K562 (cell line): ENCODE measurements around the gene OXSR1. TPM values are rescaled to one million over a fixed set of nuclear protein-coding genes. Genes with fewer than 3 reads are reported as not detected.
A peak's percentile ranks its signal among the peaks of the same experiment; 100 is the strongest.

Experiments used
- ATAC-seq: fragments of 200-7000 bp; cut with Tn5 transposase; 3 replicates; pipeline ENCODE4 v1.9.1; 2020; ENCODE audit warnings: moderate library complexity
- BruUV-seq: library from RNA; stranded (reverse); fragments of 400-500 nt; replicated peaks from 2 replicates; lab custom pipeline; 2021; lab: Mats Ljungman, UMichigan
- CTCF ChIA-PET: fragments of 300-600 bp; formaldehyde crosslinking; extraction: SDS; loops from one replicate; lab custom pipeline; 2021; ENCODE audit warnings: low intra/inter-chr PET ratio; lab: Yijun Ruan, JAX
- POLR2A ChIA-PET: fragments of 300-600, 350-650 bp; sonication (Branson Sonifier 250); formaldehyde crosslinking; extraction: SDS; loops from one replicate; lab custom pipeline; 2021; ENCODE audit warnings: antibody characterized with exemption, inconsistent platforms; lab: Yijun Ruan, JAX
- DNase-seq, 4 experiments: peaks; one replicate each; pipeline versions ENCODE4 v3.0.0 to v3.0.0-alpha.2; 2011 to 2018; ENCODE audit warnings: low spot score in 3 of 4, mixed read lengths in 3 of 4; ENCODE audit errors: extremely low read depth in 1 of 4
- FAIRE-seq: peaks from 2 replicates; lab custom pipeline; 2011; peaks lifted over from hg19 to GRCh38; lab: Jason Lieb, UNC
- H2AFZ ChIP-seq: 2 replicates; pipeline ENCODE4 v1.6.0; 2011; ENCODE audit warnings: low read depth, low read length, control low read depth, inconsistent platforms
- H3K27ac ChIP-seq: fragments of 200-600 bp; 3 replicates; pipeline ENCODE4 v1.8.0; 2011; ENCODE audit warnings: low read depth, mild to moderate bottlenecking, control low read depth, inconsistent platforms, low read length, moderate library complexity, mixed read lengths; ENCODE audit errors: extremely low read depth
- H3K27me3 ChIP-seq, 2 experiments: fragments of 300-600 bp in 1 of 2; 2 replicates in 1 of 2; 3 replicates in 1 of 2; pipeline versions ENCODE4 v1.6.0 to v1.8.0; 2011; ENCODE audit warnings: inconsistent platforms in 2 of 2, low read length in 2 of 2, mild to moderate bottlenecking in 1 of 2, mixed read lengths in 1 of 2, moderate library complexity in 1 of 2; ENCODE audit not compliant: control insufficient read depth in 2 of 2, insufficient read depth in 2 of 2
- H3K36me3 ChIP-seq: fragments of 300-600 bp; 3 replicates; pipeline ENCODE4 v1.8.0; 2011; ENCODE audit warnings: mild to moderate bottlenecking, low read length, inconsistent platforms; ENCODE audit not compliant: control insufficient read depth, insufficient read depth
- H3K4me1 ChIP-seq, 2 experiments: fragments of 200-600 bp in 1 of 2; replicated peaks in 1 of 2; 2 replicates in 1 of 2; 3 replicates in 1 of 2; pipeline versions ENCODE4 v1.5.1 to v1.8.0; 2011; ENCODE audit warnings: inconsistent platforms in 2 of 2, low read length in 2 of 2, mild to moderate bottlenecking in 1 of 2, mixed read lengths in 1 of 2, moderate library complexity in 1 of 2; ENCODE audit not compliant: control insufficient read depth in 2 of 2, insufficient read depth in 2 of 2
- H3K4me2 ChIP-seq: 2 replicates; pipeline ENCODE4 v1.6.1; 2011; ENCODE audit warnings: low read length, control low read depth, inconsistent platforms, mixed read lengths; ENCODE audit not compliant: insufficient read depth
- H3K4me3 ChIP-seq: fragments of 200-600 bp; sonication (generic), shearing (Covaris generic); 2 replicates; pipeline ENCODE4 v1.5.1; 2016; ENCODE audit warnings: control low read depth, inconsistent platforms
- H3K79me2 ChIP-seq: fragments of 200-600 bp; 3 replicates; pipeline ENCODE4 v1.8.0; 2011; ENCODE audit warnings: low read length, inconsistent platforms; ENCODE audit not compliant: control insufficient read depth, insufficient read depth
- H3K9ac ChIP-seq, 2 experiments: 2 replicates each; pipeline versions ENCODE4 v1.6.0 to v1.6.1; 2011; ENCODE audit warnings: low read depth in 2 of 2, low read length in 2 of 2, control low read depth in 1 of 2, inconsistent platforms in 1 of 2, mild to moderate bottlenecking in 1 of 2, mixed read lengths in 1 of 2; ENCODE audit not compliant: insufficient read depth in 1 of 2
- H3K9me1 ChIP-seq: one replicate; pipeline ENCODE4 v1.6.0; 2011; ENCODE audit warnings: inconsistent platforms, mild to moderate bottlenecking, low read length, moderate library complexity; ENCODE audit not compliant: control insufficient read depth, insufficient read depth
- H3K9me3 ChIP-seq: replicated peaks from 2 replicates; pipeline ENCODE4 v1.5.1; 2011; ENCODE audit warnings: low read depth, low read length, inconsistent platforms; ENCODE audit not compliant: control insufficient read depth, insufficient read depth
- H4K20me1 ChIP-seq: replicated peaks from 2 replicates; pipeline ENCODE4 v1.6.1; 2011; ENCODE audit warnings: low read length, inconsistent platforms, mixed read lengths; ENCODE audit not compliant: control insufficient read depth, insufficient read depth
- C11orf30 ChIP-seq: fragments of 450-650 bp; IDR thresholded peaks from 2 replicates; pipeline ENCODE4 v1.6.1; 2016; ENCODE audit warnings: low read depth, mild to moderate bottlenecking
- FOSL1 ChIP-seq: fragments of 200-800 bp; sonication (Bioruptor generic); conservative IDR thresholded peaks from 2 replicates; pipeline ENCODE4 v1.6.1; 2016; ENCODE audit warnings: missing genetic modification characterization, missing compliant biosample characterization
- HDGF ChIP-seq: fragments of 450-650 bp; IDR thresholded peaks from 2 replicates; pipeline ENCODE4 v1.6.1; 2016
- HNRNPH1 ChIP-seq: fragments of 200-400 bp; formaldehyde crosslinking; optimal IDR thresholded peaks from 2 replicates; pipeline ENCODE3; 2017; ENCODE audit warnings: low read depth, mild to moderate bottlenecking, low read length, moderate library complexity
- JUN ChIP-seq, 2 experiments: sonication (generic) in 1 of 2; formaldehyde crosslinking in 1 of 2; IDR thresholded peaks; 2 replicates each; pipeline versions ENCODE4 v1.6.1 to v1.8.0; 2012 to 2022; ENCODE audit warnings: borderline replicate concordance in 2 of 2, mild to moderate bottlenecking in 2 of 2, improper control_type of control experiment in 1 of 2, low read depth in 1 of 2, low read length in 1 of 2, missing genetic modification reagents in 1 of 2
- MTF1 ChIP-seq: fragments of 250-450 bp; sonication (Bioruptor Pico); IDR thresholded peaks from 2 replicates; pipeline ENCODE4 v1.9.0; 2021; ENCODE audit warnings: moderate library complexity, mild to moderate bottlenecking, inconsistent platforms, borderline replicate concordance
- MYNN ChIP-seq, 2 experiments: sonication (generic); formaldehyde crosslinking in 1 of 2; IDR thresholded peaks; 2 replicates each; pipeline versions ENCODE4 v1.5.0 to v1.6.1; 2016 to 2020; ENCODE audit warnings: antibody characterized with exemption in 1 of 2, missing genetic modification reagents in 1 of 2
- PCBP2 ChIP-seq: fragments of 200-400 bp; formaldehyde crosslinking; IDR thresholded peaks from 2 replicates; pipeline ENCODE4 v1.6.1; 2018; ENCODE audit warnings: low read length, low read depth, mild to moderate bottlenecking, moderate library complexity; ENCODE audit not compliant: poor library complexity, severe bottlenecking
- SIN3A ChIP-seq, 2 experiments: fragments of 150-350 bp in 1 of 2; IDR thresholded peaks; 2 replicates each; pipeline ENCODE4 v1.6.1; 2011 to 2016; ENCODE audit warnings: borderline replicate concordance in 2 of 2, low read depth in 2 of 2, low read length in 2 of 2, mild to moderate bottlenecking in 2 of 2, moderate library complexity in 2 of 2; ENCODE audit not compliant: control insufficient read depth in 1 of 2
- ZNF175 ChIP-seq: fragments of 200-800 bp; sonication (Bioruptor generic); IDR thresholded peaks from 2 replicates; pipeline ENCODE4 v1.6.1; 2016; ENCODE audit warnings: low read depth, mild to moderate bottlenecking, missing genetic modification characterization, missing compliant biosample characterization
- ZNF445 ChIP-seq: fragments of 250-450 bp; sonication (Bioruptor Pico); IDR thresholded peaks from 2 replicates; pipeline ENCODE4 v1.4.0; 2020; ENCODE audit warnings: low read depth, mild to moderate bottlenecking, moderate library complexity
- WGBS: fragments of 100-300 bp; shearing (Covaris generic); methylation state at CpG from one replicate; pipeline ENCODE4 v1.1.6; 2016; ENCODE audit warnings: low coverage, mixed read lengths; ENCODE audit not compliant: insufficient coverage; ENCODE audit errors: missing lambda C conversion rate; 5-methylcytosine and 5-hydroxymethylcytosine counted together
- in situ Hi-C: fragments of 300-500 bp; cut with MboI; formaldehyde crosslinking; loops from 4 replicates; pipeline ENCODE4 v1.15.0; 2018; ENCODE audit warnings: inconsistent platforms, mixed read lengths
- intact Hi-C: fragments of 100-400 bp; cut with micrococcal nuclease; formaldehyde crosslinking; loops from 2 replicates; pipeline ENCODE4 v1.14.2; 2022
- polyA plus RNA-seq, 8 experiments: library from polyadenylated mRNA; depleted of rRNA in 4 of 8; stranded (reverse) in 5 of 8; unstranded in 3 of 8; fragments of >200 nt; fragmentation: Nextera tagmentation in 2 of 8; fragmentation: Illumina TruSeq in 1 of 8; extraction: Ambion mirVana in 2 of 8; extraction: Trizol in 1 of 8; gene quantifications; 2 replicates each; pipeline versions ENCODE4 v1.2.1 to v1.2.3, GENCODE V29; 2011 to 2014; ENCODE audit warnings: inconsistent platforms in 1 of 8, missing spikeins in 1 of 8
- total RNA-seq, 7 experiments: library from RNA; depleted of rRNA in 6 of 7; stranded (reverse); fragments of >200 nt in 6 of 7; fragmentation: Illumina TruSeq in 2 of 7; extraction: Trizol in 2 of 7; gene quantifications; 2 replicates each; pipeline versions ENCODE4 v1.2.1 to v1.2.3, GENCODE V29; 2011 to 2021; ENCODE audit warnings: low replicate concordance in 1 of 7
- TF ChIP-seq, protein P1 (sequence below): sonication (generic); formaldehyde crosslinking; IDR thresholded peaks from 2 replicates; pipeline ENCODE4 v1.8.1; 2023; ENCODE audit warnings: mild to moderate bottlenecking, missing genetic modification reagents

OXSR1 gene
- total and polyA plus RNA-seq, 9 of the 15 experiments (the other 6 are each of a cell fraction or from before 2014, with no cell fraction given), result 15.7 to 87.6 (median 48.7) TPM

DNA sequence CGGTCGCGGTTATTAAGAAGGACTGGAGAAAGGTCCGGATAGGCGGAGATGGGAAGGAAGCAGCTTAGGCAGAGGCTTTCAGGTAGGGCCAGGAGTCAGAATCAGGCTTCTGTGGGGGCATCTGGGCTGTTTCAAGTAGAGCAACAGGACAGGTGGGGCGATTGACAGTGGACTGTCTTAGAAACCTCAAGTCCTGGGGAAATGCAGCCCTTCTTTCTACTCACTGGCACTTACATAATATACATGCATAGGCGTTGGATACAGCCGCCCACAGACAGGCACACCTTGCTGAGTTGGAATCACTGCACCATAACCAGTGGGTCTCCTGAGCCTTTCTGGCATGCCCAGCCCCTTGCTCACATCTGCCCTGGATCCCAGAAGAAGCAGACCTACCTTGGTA is 26.1 kb upstream of the OXSR1 start:
- 6% methylated on average over 8 of the region's 8 CpGs for WGBS
- ChIA-PET POLR2A (interaction anchor here (0.8 to 5.0 kb wide), 4 partner anchors 8 to 26 kb away, joined by 3 to 55 read pairs (median 4); partner anchors contain the start of gene OXSR1), CTCF (no interaction called here)
- Histone ChIP-seq H3K79me2 (peaks cover 43% of the 10 kb centered on the region), H3K4me2 (peak overlapping the region; percentile 98), H3K4me1 (peaks cover 22 to 37% of the 10 kb centered on the region in 2 experiments; a peak in 4 of 5 replicates), H3K36me3 (peaks cover 41% of the 10 kb centered on the region), H2AFZ (peak overlapping the region; percentile 99), H3K4me3 (peak overlapping the region; percentile 90), H3K27me3 (no peaks in the 10 kb centered on the region; a peak in 1 of 5 replicates), H3K9me1 (no peaks in the 10 kb centered on the region), H3K9ac (peak overlapping the region; percentile 79 to 97), H3K9me3 (no peaks in the 10 kb centered on the region), H3K27ac (peak overlapping the region; percentile 83; the same call in 2 of the 3 replicates), H4K20me1 (no peaks in the 10 kb centered on the region)
- FAIRE-seq, result no peak
- in situ Hi-C loops, result loop anchor here (10.0 kb wide), 2 partner anchors 206 to 336 kb away; partner anchors contain the start of gene XYLB
- ATAC-seq, result no peak
- no TSS peak for BruUV-seq
- DNase-seq, result no peak
- intact Hi-C loops, result loop anchor here (5.0 to 10.0 kb wide), 5 partner anchors 86 to 516 kb away; partner anchors contain the start of gene XYLB
- TF ChIP-seq SIN3A (IDR thresholded peaks at IDR 0.05; ENCODE audit: borderline replicate concordance in 2 of 2, control insufficient read depth in 1 of 2, low read depth in 2 of 2, low read length in 2 of 2) (0 out of 4 replicates have a peak, but pooled peaks of 1 of the 2 experiments have one; percentile 3), MYNN (IDR thresholded peaks at IDR 0.05) (no peak), MYNN (CRISPR knock-in tag; IDR thresholded peaks at IDR 0.05) (no peak), ZNF445 (0 out of 2 replicates have a peak, but pooled peaks have one; percentile 12)

DNA sequence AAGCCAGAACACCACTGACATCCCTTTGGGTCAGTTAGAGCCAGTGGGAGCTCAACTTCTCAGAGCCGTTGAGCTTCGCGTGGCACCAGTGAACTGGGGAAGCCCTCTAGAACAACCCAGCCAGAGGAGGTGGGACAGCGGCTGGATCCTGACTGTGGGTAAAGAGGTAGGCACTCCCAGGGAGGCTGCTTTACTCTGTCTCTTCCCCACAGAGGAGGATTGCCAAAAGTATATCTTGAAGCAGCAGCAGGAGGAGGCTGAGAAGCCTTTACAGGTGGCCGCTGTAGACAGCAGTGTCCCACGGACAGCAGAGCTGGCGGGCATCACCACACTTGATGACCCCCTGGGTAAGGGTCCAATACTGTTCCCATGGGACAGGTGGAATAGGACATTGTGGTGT is 25.7 kb upstream of the OXSR1 start:
- in situ Hi-C loops, result loop anchor here (10.0 kb wide), 2 partner anchors 205 to 335 kb away; partner anchors contain the start of gene XYLB
- H3K9me1 ChIP-seq, result no peaks in the 10 kb centered on the region
- intact Hi-C loops, result loop anchor here (5.0 to 10.0 kb wide), 5 partner anchors 85 to 515 kb away; partner anchors contain the start of gene XYLB
- H2AFZ ChIP-seq, result peak overlapping the region; percentile 99
- 83% methylated on average over 7 of the region's 7 CpGs for WGBS
- CTCF ChIA-PET, result no interaction called here
- POLR2A ChIA-PET, result interaction anchor here (0.8 to 5.0 kb wide), 7 partner anchors 8 to 135 kb away, joined by 3 to 55 read pairs (median 5); partner anchors contain the start of gene OXSR1
- peaks cover 22 to 37% of the 10 kb centered on the region in 2 experiments; a peak in 4 of 5 replicates for H3K4me1 ChIP-seq
- BruUV-seq, result TSS peak; percentile 37
- ATAC-seq (no peak), FAIRE-seq (no peak), DNase-seq (no peak)
- peak overlapping the region; percentile 90; the same call in 1 of the 2 replicates for H3K4me3 ChIP-seq
- no peaks in the 10 kb centered on the region for H3K9me3 ChIP-seq
- H3K4me2 ChIP-seq, result peak overlapping the region; percentile 98
- H3K27ac ChIP-seq, result no peak overlapping the region
- H3K9ac ChIP-seq, result peak overlapping the region; percentile 79 to 97
- no peaks in the 10 kb centered on the region for H4K20me1 ChIP-seq
- H3K27me3 ChIP-seq, result no peaks in the 10 kb centered on the region; a peak in 1 of 5 replicates
- peaks cover 36% of the 10 kb centered on the region for H3K36me3 ChIP-seq
- peaks cover 43% of the 10 kb centered on the region for H3K79me2 ChIP-seq
- TF ChIP-seq JUN (IDR thresholded peaks at IDR 0.05; ENCODE audit: borderline replicate concordance, low read depth, low read length) (no peak), JUN (CRISPR knock-in tag; IDR thresholded peaks at IDR 0.05; ENCODE audit: borderline replicate concordance) (no peak), ZNF175 (CRISPR knock-in tag) (no peak), HNRNPH1 (no peak), HDGF (no peak), FOSL1 (tag) (no peak), C11orf30 (no peak), PCBP2 (no peak), MTF1 (no peak)
- TF ChIP-seq, protein P1, sequence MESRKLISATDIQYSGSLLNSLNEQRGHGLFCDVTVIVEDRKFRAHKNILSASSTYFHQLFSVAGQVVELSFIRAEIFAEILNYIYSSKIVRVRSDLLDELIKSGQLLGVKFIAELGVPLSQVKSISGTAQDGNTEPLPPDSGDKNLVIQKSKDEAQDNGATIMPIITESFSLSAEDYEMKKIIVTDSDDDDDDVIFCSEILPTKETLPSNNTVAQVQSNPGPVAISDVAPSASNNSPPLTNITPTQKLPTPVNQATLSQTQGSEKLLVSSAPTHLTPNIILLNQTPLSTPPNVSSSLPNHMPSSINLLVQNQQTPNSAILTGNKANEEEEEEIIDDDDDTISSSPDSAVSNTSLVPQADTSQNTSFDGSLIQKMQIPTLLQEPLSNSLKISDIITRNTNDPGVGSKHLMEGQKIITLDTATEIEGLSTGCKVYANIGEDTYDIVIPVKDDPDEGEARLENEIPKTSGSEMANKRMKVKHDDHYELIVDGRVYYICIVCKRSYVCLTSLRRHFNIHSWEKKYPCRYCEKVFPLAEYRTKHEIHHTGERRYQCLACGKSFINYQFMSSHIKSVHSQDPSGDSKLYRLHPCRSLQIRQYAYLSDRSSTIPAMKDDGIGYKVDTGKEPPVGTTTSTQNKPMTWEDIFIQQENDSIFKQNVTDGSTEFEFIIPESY (CRISPR knock-in tag), result no peak
